ENCODE data around the gene ORC3.

Gene ORC3

GRCh38 chr6:87654122-87654521 is 64.2 kb downstream of the ORC3 start:
- Histone ChIP-seq H3K36me3 (peaks cover 5% of the 10 kb centered on the region), H3K9me3 (no peaks in the 10 kb centered on the region), H3K27me3 (no peaks in the 10 kb centered on the region), H3K4me1 (ENCODE audit: control insufficient read depth in 1 of 2, insufficient read depth in 1 of 2, low read depth in 1 of 2, low read length in 1 of 2) (no peaks in the 10 kb centered on the region), H3K27ac (no peak overlapping the region), H3K4me3 (ENCODE audit: low read depth in 1 of 2, low read length in 1 of 2) (no peak overlapping the region)
- TF ChIP-seq CTCF (IDR thresholded peaks at IDR 0.05) = no peak

DNA sequence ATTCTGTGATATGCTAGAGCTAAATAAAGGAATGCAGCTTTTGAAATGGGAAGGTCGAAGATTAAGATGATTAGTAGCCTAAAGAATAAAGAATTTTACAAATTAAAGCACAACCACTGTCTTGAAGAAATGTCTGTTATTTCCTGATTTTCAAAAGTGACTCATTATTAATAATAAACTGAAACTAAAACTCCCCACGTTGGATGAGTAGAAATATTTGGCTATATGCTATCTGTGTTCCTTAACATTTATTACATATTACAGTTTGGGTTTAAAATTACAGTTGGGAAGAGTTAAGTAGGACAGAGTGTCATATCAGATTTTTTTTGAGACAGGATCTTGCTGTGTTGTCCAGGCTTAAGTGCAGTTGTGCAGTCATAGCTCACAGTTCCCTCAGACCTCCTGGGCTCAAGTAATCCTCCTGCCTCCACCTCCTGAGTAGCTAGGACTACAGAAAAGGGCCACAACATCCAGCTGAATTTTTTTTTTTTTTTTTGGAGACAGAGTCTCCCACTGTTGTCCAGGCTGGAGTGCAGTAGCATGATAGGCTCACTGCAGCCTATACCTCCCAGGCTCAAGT is 65.0 kb downstream of the ORC3 start:
- Histone ChIP-seq H3K4me1 (ENCODE audit: control insufficient read depth in 1 of 2, insufficient read depth in 1 of 2, low read depth in 1 of 2, low read length in 1 of 2) (peaks cover 0 to under 1% of the 10 kb centered on the region in 2 experiments), H3K27ac (no peak overlapping the region), H3K9me3 (no peaks in the 10 kb centered on the region), H3K4me3 (ENCODE audit: low read depth in 1 of 2, low read length in 1 of 2) (no peak overlapping the region), H3K27me3 (no peaks in the 10 kb centered on the region), H3K36me3 (peaks cover 5% of the 10 kb centered on the region)
- TF ChIP-seq CTCF (IDR thresholded peaks at IDR 0.05) = no peak

GRCh38 chr6:87655824-87656223 is 65.9 kb downstream of the ORC3 start:
- Histone ChIP-seq H3K36me3 (peaks cover 5% of the 10 kb centered on the region), H3K9me3 (no peaks in the 10 kb centered on the region), H3K4me3 (ENCODE audit: low read depth in 1 of 2, low read length in 1 of 2) (no peak overlapping the region), H3K27ac (no peak overlapping the region), H3K4me1 (ENCODE audit: control insufficient read depth in 1 of 2, insufficient read depth in 1 of 2, low read depth in 1 of 2, low read length in 1 of 2) (peaks cover 0 to 8% of the 10 kb centered on the region in 2 experiments), H3K27me3 (no peaks in the 10 kb centered on the region)
- TF ChIP-seq CTCF (IDR thresholded peaks at IDR 0.05) = no peak

GRCh38 chr6:87656857-87657256 is 66.9 kb downstream of the ORC3 start:
- peaks cover 0 to 8% of the 10 kb centered on the region in 2 experiments for H3K4me1 ChIP-seq (ENCODE audit: control insufficient read depth in 1 of 2, insufficient read depth in 1 of 2, low read depth in 1 of 2, low read length in 1 of 2)
- H3K9me3 ChIP-seq = no peaks in the 10 kb centered on the region
- H3K27me3 ChIP-seq = no peaks in the 10 kb centered on the region
- H3K27ac ChIP-seq = no peak overlapping the region
- peaks cover 5% of the 10 kb centered on the region for H3K36me3 ChIP-seq
- TF ChIP-seq CTCF (IDR thresholded peaks at IDR 0.05) = no peak
- H3K4me3 ChIP-seq (ENCODE audit: low read depth in 1 of 2, low read length in 1 of 2) = no peak overlapping the region

GRCh38 chr6:87658516-87658915 is 68.6 kb downstream of the ORC3 start:
- Histone ChIP-seq H3K27me3 (no peaks in the 10 kb centered on the region), H3K9me3 (no peaks in the 10 kb centered on the region), H3K27ac (no peak overlapping the region), H3K36me3 (peaks cover 5% of the 10 kb centered on the region), H3K4me1 (ENCODE audit: control insufficient read depth in 1 of 2, insufficient read depth in 1 of 2, low read depth in 1 of 2, low read length in 1 of 2) (peaks cover 0 to 8% of the 10 kb centered on the region in 2 experiments), H3K4me3 (ENCODE audit: low read depth in 1 of 2, low read length in 1 of 2) (no peak overlapping the region)
- no peak for TF ChIP-seq CTCF (IDR thresholded peaks at IDR 0.05)
